Stimulated activated CD4-positive, alpha-beta T cell treated with anti-CD3 and anti-CD28 coated beads, Interleukin-2, amount 100 ng/mL, for 4 hours (primary cell): ENCODE data around the gene DUSP15.

ENCODE experiments used
- DNase-seq: peaks from one replicate; pipeline ENCODE4 v3.0.0-alpha.2; 2020; ENCODE audit warnings: low read depth

Gene DUSP15

DNA sequence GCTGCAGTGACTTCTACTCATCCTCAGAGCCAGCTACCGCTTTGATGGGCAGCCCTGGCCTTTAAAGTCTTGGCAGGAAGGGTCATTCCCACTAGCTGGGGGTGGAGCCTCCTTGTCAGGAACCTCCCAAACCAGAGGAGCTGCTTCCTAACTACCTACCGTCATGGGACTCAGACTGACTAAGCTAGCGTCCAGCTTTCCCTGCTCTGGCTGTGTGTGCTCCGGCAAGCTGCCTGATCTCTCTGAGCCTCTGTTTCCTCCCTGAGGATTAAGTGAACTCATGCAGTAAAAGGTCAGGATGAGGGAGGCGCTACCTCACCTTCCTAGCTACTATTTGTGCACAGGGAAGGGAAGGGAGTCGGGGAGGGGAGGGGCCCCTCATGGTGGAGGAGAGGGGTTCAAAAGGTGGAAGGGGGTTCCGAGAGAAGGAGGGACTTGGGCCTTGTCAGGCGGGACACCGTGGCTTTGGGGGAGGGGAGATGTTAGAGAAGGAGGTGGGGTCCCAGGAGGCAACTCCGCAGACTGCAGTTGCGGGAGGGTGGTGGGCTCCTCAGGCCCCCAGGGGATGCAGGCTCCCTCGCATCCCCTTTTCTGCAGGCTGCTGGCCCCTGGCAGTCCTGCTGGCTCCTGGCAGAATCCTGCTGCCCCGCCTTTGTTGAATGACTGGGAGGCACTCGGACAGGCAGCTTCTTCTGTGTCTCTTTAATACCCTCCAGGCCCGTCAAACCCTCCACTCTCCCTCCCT, 9.8 kb downstream of the DUSP15 start:
- no peak for DNase-seq

DNA sequence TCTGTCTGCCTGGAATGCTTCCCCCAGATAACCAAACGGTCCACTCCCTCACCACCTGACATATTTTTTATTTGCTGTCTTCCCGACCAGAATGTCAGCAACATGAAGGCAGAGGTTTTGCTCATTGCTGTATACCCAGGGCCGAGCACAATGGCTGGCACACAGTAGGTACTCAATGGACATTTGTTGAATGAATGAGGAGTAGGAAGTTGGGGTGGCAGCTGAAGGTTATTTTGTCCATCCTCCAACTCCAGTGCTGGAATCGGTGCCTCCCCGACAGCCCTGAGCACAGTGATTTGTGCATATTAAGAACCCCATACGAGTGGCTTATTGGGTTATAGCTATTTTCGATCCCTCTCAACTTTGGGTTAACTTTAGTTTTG, 10.3 kb downstream of the DUSP15 start:
- DNase-seq: no peak

DNA sequence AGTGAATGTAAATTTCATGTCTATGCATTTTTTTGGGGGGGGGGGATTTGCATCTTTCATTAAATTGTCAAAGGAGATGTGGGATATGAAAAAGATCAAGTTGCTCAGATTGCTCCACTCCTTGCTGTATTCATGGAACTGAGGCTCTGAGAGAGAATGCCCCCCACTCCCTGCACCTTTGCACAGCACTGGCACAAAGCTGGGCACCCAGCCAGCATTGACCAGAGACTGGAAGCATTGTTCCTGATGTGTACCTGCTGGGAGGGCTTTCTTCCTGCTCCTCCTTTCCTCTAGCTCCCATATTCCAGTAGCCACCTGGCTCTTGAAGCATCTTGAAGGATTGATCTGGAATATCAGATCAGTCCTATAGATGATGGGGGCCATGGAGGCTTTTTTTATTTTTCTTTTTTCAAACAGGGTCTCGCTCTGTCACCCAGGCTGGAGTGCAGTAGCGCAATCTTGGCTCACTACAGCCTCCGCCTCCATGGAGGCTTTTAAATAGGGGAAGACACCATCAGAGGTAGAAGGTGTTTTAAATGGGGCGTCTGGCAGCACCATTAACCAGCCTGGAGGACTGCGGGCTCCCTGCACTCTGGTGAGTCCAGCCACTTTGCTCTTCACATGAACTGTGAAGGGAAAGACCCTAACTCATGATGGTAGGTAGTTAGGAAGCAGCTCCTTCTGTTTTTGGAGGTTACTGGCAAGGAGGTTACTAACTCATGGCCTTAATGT, 10.9 kb downstream of the DUSP15 start:
- DNase-seq: no peak

DNA sequence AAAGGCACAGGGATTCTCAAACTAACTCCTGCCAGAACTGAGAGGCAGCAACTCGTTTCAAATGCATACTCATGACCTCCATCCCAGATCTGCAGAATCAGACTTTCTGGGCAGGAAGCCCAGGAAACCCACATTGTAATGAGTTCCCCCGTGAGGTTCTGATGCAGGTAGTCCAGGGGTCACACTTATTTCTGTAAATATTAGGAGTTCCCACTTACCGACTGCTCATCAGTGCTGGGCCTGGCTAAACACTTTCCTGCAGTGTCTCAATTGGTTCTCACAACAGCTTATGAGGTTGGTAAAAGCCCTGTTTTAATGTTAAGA, 11.6 kb downstream of the DUSP15 start:
- no peak for DNase-seq

DNA sequence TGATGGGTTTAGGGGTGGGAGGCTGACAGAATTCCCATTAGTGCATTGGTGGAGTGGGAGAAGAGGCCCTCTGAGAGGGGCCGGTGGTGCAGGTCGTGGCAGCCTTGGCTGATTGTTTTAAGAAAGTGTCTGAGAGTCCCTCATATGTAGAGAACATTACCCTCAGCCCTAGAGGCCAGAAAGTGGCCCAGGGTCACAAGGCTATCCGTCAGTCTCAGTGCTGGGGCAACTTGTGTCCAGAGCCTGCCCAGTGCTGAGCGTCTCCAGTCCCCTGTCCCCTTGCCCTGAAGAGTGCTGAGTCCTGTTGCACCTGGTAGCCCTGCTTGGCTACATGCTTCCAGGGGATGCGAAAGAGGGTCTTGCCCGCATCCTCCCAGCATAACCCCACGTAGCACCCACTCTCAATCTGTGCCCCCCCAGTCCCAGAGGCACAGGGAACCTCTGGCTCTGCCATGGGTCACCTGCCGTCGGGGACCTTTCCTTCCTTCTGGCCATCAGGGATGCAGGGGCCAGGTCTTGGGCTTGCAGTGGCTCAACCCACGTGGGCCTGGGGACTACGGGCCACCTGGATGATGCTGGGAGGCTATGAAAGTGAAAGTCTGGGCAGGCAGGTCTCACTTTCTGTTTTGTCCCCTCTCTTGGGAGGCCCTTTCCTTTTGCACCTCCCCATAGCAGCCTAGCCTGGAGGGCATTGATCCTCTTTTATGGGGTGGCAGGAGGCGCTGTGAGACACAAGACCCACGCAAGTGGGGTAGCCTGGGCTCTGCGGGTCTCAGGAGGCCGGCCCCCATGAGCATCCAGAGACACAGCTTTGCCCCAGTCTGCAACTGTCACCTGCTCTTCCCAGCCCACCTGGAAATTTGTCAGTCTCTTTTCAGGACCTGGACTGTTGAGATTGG, 12.2 kb downstream of the DUSP15 start:
- DNase-seq: no peak

DNA sequence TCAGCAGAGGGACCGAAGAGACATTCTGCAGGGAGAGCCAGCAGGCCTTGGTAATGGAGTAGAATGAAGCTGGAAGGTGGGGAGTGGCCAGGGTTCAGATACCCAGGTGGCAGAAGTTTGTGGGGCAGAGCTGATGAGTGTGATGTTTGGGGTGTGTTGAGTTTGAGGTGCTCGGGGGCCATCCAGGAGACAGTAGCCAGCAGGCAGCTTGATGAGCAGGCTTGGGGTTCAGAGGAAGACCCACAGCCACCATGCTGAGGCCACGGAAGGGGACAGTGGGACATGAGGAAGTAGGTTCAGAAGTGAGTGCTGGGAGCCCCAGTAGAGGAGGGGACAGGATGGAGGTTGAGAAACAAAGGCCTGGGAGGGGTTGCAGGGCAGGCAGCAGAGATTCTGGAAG, 13.8 kb downstream of the DUSP15 start:
- no peak for DNase-seq

DNA sequence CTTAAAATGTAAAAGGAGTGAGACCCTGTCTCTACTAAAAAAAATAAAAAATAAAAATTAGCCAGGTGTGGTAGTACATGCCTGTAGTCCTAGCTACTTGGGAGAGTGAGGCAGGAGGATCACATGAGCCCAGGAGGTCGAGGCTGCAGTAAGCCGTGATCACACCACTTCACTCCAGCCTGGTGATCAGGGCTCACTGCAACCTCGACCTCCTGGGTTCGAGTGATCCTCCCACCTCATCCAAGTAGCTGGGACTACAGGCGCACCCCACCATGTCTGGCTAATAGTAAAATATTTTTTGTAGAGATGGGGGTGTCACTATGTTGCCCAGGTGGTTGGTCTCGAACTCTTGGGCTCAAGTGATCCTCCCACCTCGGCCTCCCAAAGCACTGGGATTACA, 16.8 kb downstream of the DUSP15 start:
- no peak for DNase-seq

DNA sequence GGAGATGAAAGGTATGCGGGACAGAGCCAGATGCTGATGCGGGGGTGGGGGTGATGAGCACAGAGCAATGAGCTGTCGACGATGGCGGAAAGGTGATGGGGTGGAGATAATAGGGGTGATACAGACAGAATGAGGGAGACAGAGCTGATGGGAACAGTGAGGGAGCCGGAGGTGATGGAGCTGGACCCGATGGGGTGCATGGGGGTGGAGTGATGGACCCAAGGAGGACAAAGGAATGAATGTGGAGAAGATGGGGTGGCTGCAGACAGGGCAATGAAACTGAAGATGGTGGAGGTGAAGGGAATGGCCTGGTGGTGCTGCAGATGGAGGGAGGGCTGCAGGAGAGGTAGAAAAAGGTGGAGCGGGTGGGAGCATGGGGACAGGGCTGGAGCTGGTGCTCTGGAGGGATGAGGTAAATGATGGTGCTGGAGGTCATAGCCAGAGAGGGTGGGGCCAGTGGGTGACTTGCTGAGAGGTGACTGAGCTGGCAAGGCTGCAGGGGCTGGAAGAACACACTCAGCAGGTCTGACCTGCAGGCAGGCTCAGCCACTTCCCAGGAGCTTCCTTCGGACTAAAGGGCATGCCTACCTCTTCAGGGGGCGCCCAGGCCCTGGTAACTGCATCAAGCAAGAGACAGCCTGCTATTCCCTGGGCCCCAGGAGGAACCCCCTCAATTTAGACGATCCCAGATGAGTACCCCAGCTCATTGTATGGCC, 18.9 kb downstream of the DUSP15 start:
- DNase-seq: no peak

DNA sequence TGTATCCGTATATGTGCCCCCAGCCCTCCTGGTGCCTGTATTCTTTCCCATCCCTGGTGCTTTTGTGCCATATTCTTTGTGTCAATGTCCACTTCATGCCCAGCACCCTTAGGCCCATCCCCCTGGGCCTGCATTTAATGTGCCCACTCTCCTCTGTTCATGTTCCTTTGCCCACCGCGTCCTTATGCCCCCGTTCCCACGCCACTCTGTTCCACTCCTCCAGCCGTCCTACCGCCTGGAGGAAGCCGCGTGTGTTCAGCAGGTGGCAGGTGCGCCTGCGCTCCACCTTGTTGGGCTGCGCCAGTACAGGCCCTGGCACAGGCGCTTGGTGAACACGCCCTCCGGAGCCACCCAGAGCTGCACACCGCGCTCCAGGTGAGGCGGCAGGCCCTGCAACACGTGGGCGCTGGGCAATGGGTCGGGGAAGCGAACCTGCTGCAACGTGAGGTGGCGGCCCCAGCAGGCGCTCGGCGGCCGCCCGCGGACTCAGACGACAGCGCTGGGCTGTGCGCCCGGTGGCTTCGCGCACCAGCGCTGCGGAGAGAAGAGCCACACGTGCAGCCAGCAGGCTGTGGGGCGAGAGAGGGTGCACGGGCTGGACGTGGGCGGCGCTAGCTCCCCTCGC, 20.9 kb downstream of the DUSP15 start:
- DNase-seq: no peak

DNA sequence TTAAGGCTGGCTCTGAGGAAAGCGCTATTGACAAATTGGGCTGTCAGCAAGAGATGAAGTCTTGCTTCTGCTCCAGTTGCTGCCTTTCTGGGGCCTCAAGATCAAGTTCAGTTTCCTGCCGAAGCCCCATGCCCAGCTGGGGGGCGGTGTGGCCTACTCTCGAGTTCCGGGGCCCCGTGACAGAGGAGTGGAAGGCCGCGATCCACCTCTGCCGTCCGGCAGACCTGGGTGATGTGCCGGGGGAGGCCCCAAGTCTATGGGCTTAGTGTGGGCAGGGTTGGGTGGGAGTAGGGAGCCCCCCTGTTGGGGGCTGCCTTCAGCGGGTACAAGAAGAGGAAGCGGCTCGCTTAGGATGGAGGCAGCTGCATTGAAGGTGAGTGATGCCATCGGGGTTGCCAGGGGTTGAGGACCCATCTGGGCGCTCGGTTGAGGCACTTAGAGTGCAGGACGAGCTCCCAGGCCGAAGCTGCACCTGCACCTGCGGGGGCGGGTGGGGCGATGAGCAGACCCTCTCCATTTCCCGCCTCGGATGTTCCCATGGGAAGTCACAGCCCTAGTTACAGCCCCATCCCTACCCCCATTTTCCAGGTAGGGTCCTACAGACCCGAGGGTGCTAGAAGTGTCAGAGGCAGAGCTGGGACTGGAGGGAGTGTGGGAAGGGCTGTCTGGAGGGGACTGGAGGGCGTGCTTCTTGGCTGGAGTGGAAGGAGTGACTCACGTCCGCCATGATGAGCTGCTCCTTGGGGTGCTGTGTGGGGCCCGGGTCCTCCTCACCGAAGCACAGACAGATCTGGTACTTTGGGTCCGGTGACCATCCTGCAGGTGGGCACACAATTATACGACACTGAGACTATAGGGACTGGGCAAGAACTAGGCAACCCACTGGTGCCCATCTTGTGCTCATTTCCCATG, 22.0 kb downstream of the DUSP15 start:
- no peak for DNase-seq

DNA sequence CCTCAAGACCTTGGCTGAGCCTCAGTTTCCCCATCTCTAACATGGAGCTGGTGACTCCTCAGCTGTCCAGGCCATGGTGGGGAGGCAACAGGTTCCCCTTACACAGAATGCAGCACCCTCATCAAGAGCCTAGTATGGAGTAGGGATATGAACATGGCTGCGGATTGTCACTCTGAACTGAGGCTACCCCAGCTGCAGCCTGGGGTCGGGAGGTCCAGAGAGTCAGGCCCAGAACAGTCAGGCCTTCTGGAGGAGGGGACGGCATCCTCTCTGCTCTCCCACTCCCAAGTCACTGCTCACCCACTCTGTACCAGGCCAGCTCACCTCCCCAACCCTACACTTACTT, 23.6 kb downstream of the DUSP15 start:
- DNase-seq: no peak

DNA sequence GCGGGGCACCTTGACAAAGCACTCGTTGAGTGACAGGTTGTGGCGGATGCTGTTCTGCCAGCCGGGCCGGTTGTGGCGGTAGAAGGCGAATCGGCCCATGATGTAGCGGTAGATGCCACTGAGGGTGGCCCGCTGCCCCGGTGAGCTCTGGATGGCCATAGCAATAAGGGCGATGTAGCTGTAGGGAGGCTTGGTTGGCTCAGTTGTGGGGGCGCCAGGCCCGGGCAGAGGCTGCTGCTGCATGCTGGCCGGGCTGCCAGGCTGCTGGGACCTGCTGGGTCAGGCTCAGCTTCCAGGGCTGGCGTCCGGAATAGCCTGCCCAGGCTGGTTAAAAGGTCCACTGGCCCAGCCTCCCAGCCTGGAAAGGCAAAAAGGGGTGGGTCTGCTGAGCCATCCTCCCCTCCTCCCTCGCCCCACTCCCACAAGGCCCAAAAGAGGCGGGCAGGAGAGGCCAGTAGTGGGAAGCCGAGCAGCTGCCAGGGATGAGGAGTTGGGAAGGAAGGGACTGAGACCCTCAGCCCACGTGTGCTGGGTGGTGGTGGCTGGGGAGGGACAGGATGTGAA, 24.9 kb downstream of the DUSP15 start, which contains the start of gene FOXS1:
Gene FOXS1 (minus strand): TSS at position 305 of the 564 bp plus-strand sequence. CDS start 62 bp downstream, at position 243.
- no peak for DNase-seq

DNA sequence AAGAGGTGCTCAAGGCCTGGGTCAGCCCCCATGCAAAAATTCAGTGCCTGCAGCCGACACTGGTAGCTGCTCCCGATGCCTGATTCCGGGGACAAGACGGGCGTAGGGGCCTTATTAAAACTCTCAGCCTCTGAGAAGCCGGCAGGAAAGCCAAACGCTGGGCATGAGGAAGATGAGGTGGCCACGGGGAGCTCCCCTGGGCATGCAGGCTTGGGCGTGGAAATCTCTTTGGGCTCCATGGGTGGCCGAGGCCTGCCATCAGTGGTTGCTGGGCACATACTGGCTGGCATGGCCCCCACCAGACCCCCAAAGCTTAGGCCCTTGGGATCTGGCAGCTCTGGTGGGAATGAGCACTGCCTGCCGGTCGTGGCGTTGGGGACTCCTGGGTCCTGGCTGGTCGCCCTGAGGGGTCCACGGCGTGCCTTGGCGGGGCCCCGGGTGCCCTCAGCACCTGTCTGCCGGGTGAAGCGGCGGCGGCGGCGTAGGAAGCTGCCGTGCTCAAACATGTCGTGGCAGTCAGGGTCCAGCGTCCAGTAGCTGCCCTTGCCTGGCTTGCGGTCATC, 25.5 kb downstream of the DUSP15 start:
- DNase-seq: no peak

DNA sequence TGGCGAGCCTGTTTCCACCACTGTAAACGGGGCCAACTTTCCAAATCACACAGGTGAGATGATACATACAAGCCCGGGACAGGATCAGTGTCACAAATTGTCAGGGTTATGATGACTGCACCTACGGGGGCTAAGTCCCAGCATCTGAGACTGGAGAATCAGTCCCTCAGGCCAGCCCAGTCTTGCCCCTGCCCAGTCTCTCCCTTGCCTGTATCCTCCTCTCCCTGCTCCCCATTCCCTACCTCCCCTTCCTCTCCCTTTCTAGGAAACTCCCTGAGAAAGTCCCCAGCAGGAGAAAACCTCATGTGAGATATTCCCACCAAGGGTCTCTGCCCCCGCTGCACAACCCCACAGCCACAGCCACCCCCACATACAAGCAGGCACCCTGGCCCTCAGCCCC, 26.4 kb downstream of the DUSP15 start:
- no peak for DNase-seq

DNA sequence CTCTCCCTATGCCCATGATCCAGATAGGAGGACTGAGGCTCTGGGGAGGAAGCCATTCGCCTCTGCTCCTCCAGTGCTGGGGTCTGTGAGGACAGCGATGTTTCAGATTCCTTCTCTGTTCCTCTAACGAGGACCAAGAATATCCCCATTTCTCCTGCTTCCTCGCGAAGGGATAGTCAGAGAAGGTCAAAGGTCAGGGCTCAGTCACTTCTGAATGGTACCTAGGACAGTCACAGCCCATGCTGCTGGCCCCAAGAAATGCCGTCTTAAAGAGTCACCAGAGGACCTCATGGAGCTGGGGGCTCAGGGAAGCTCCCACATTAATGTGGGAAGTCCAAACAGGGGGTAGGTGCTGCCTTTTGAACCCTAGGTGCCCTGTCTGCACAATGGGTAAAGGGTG, 27.0 kb downstream of the DUSP15 start:
- no peak for DNase-seq

DNA sequence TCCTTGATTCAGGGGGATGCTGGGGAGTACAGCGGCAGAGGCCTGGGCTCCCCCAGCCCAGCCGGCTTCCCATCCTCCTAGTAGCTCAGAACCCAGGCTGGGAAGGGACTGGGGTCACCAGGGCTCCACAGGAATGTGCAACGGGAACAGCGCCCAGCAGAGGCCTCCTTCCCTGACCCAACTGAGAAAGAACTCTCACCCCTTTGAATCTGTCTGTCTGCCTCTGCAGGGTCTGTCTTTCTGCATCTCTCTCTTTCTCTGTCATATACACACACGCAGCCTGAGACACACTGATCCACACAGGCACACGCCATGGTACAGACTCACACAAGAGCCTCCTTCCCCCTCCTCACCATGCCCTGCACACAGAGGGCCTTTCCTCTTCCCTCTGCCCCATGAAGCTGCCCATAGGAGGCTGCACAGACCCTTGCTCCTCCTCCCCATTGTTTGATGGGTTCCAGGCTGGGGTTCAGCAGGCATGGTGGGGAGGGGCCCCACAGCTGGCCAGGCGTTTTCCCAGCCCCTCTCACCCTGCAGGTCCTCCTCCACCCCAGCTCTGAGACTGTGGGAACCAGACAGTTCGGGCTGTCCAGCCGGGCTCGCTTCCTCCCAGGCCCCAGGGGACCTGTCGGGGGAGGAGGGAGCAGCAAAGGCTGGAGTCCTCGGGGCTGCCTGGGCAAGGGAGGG, 27.7 kb downstream of the DUSP15 start:
- no peak for DNase-seq

DNA sequence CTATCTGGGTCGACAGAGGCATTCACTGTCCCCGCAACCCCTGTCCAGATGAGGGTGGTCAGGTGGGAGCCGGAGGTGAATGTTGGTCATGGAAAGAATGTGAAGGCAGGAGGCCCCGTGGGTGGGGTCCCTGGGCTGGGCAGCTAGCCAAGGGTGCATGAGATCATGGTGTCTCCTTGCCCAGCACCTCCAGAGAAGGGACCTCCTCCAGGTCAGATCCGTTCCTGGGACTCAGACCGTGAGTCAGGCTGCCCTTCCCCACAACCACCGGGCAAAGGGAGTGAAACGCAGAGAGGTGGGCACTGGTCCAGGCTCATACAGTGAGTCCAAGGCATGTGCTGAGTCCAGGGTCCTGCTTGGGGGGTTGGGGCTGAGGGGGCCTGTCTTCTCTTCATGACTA, 28.4 kb downstream of the DUSP15 start:
- no peak for DNase-seq

DNA sequence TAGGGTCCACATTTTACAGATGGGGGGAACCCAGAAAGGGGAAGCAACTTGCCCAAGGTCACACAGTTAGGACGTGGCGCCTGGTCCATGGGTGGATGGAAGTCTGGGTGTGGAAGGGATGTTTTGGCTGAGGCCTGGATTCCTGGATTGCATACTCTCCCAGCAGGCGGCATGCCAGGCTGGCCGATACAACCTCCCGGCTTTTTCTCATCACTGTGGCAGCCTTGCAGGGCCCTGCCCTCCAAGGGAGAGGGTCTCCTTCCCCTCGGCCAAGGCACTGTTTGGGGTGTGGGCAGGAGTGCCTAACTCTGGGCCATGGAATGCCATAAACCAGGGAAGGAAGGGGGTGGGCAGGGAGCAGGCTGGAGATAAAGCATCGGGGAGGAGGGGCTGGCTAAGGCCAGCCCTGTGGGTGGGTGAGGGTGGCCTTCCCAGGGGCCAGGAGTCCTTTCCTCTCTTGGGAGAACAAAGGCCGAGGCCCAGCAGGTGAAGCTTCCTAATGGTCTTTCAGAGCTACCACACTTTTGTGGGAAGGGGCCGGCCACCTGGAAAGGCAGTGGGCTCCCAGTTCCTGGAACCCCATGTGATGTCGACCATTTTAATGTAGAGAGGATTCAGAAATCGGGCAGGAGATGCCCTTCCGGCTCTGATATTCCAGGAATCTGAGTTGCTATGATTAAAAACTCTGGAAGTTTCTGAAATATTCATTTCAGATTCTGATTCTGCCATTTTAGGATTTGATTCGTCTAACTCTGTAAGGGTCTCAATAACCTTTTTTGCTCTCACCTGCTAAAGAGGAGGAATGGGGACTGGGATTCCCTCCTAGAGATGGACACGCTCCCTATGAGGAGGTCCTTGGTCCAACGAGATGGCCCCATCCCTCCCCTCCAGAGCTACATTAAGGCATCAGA, 29.2 kb downstream of the DUSP15 start:
- DNase-seq: no peak
